Trophoblast cell (in vitro differentiated cells and primary cell): ENCODE measurements around the gene TBX15.

ENCODE experiments used
- DNase-seq, 2 donors: peaks; one replicate each; pipeline ENCODE4 v3.0.0-alpha.2; 2016
- H2AFZ ChIP-seq: 2 replicates; pipeline ENCODE4 v1.6.1; 2013; ENCODE audit warnings: low read length, moderate library complexity, mild to moderate bottlenecking; ENCODE audit not compliant: insufficient read depth, poor library complexity
- H2AK5ac ChIP-seq: 2 replicates; pipeline ENCODE4 v1.6.1; 2013; ENCODE audit warnings: mild to moderate bottlenecking, low read length
- H2BK120ac ChIP-seq: 2 replicates; pipeline ENCODE4 v1.6.1; 2013; ENCODE audit warnings: low read length, mild to moderate bottlenecking, moderate library complexity; ENCODE audit not compliant: insufficient read depth, poor library complexity
- H2BK12ac ChIP-seq: 2 replicates; pipeline ENCODE4 v1.6.1; 2013; ENCODE audit warnings: mild to moderate bottlenecking, low read length, moderate library complexity
- H2BK5ac ChIP-seq: 2 replicates; pipeline ENCODE4 v1.6.1; 2013; ENCODE audit warnings: low read length, low read depth, moderate library complexity, mild to moderate bottlenecking; ENCODE audit not compliant: poor library complexity
- H3K14ac ChIP-seq: 2 replicates; pipeline ENCODE4 v1.6.1; 2013; ENCODE audit warnings: mild to moderate bottlenecking, low read length
- H3K18ac ChIP-seq: 2 replicates; pipeline ENCODE4 v1.6.1; 2013; ENCODE audit warnings: mild to moderate bottlenecking, low read length
- H3K23ac ChIP-seq: 2 replicates; pipeline ENCODE4 v1.6.1; 2013; ENCODE audit warnings: low read length
- H3K27ac ChIP-seq: 2 replicates; pipeline ENCODE4 v1.5.1; 2013; ENCODE audit warnings: low read depth, mild to moderate bottlenecking, inconsistent platforms, low read length, moderate library complexity
- H3K27me3 ChIP-seq: 2 replicates; pipeline ENCODE4 v1.6.1; 2013; ENCODE audit warnings: inconsistent platforms, mild to moderate bottlenecking, low read length, moderate library complexity; ENCODE audit not compliant: insufficient read depth
- H3K36me3 ChIP-seq, 2 experiments: 1 replicate in 1 of 2; 2 replicates in 1 of 2; pipeline ENCODE4 v1.6.1; 2013; ENCODE audit warnings: low read length in 2 of 2, mild to moderate bottlenecking in 2 of 2, moderate library complexity in 1 of 2; ENCODE audit not compliant: insufficient read depth in 2 of 2, control insufficient read depth in 1 of 2
- H3K4ac ChIP-seq: 2 replicates; pipeline ENCODE4 v1.6.1; 2013; ENCODE audit warnings: low read depth, mild to moderate bottlenecking, low read length, moderate library complexity
- H3K4me1 ChIP-seq, 2 experiments: 1 replicate in 1 of 2; 2 replicates in 1 of 2; pipeline ENCODE4 v1.6.1; 2013; ENCODE audit warnings: low read length in 2 of 2, mild to moderate bottlenecking in 2 of 2, moderate library complexity in 1 of 2; ENCODE audit not compliant: insufficient read depth in 2 of 2, control insufficient read depth in 1 of 2
- H3K4me2 ChIP-seq: 2 replicates; pipeline ENCODE4 v1.6.1; 2013; ENCODE audit warnings: inconsistent platforms, mild to moderate bottlenecking, low read length, moderate library complexity
- H3K4me3 ChIP-seq: 2 replicates; pipeline ENCODE4 v1.5.1; 2013; ENCODE audit warnings: mild to moderate bottlenecking, low read depth, low read length, inconsistent platforms
- H3K79me1 ChIP-seq: one replicate; pipeline ENCODE4 v1.6.1; 2013; ENCODE audit warnings: low read length
- H3K79me2 ChIP-seq: 2 replicates; pipeline ENCODE4 v1.6.1; 2013; ENCODE audit warnings: low read length, mild to moderate bottlenecking; ENCODE audit not compliant: control insufficient read depth, insufficient read depth, poor library complexity
- H3K9ac ChIP-seq: 2 replicates; pipeline ENCODE4 v1.6.1; 2013; ENCODE audit warnings: mild to moderate bottlenecking, low read length
- H3K9me3 ChIP-seq: 2 replicates; pipeline ENCODE4 v1.6.1; 2013; ENCODE audit warnings: low read depth, mild to moderate bottlenecking, control low read depth, inconsistent platforms, low read length; ENCODE audit not compliant: insufficient read depth
- H4K12ac ChIP-seq: 2 replicates; pipeline ENCODE4 v1.6.1; 2013; ENCODE audit warnings: low read depth, mild to moderate bottlenecking, low read length, moderate library complexity
- H4K8ac ChIP-seq: 2 replicates; pipeline ENCODE4 v1.6.1; 2013; ENCODE audit warnings: low read depth, mild to moderate bottlenecking, low read length, moderate library complexity
- H4K91ac ChIP-seq: one replicate; pipeline ENCODE4 v1.6.1; 2013; ENCODE audit warnings: low read depth, mild to moderate bottlenecking, low read length, moderate library complexity
- WGBS: extraction: QIAGEN DNeasy Blood & Tissue Kit; methylation state at CpG from one replicate; pipeline ENCODE4 v1.1.7; 2013; ENCODE audit warnings: missing lambda C conversion rate; ENCODE audit not compliant: insufficient read length, insufficient coverage; ENCODE audit errors: extremely low coverage; 5-methylcytosine and 5-hydroxymethylcytosine counted together

TBX15 gene

GRCh38 chr1:118947003-118947765 is 41.0 kb downstream of the TBX15 start:
- Histone ChIP-seq H4K8ac (no peak overlapping the region), H4K12ac (no peak overlapping the region), H3K18ac (no peak overlapping the region), H2BK120ac (no peak overlapping the region), H2AFZ (no peak overlapping the region), H2AK5ac (no peak overlapping the region), H3K79me2 (no peaks in the 10 kb centered on the region), H3K79me1 (no peaks in the 10 kb centered on the region), H3K14ac (no peak overlapping the region), H3K27ac (no peak overlapping the region), H3K4me3 (no peak overlapping the region), H2BK5ac (no peak overlapping the region), H2BK12ac (no peak overlapping the region), H4K91ac (no peak overlapping the region), H3K9me3 (no peaks in the 10 kb centered on the region), H3K36me3 (no peaks in the 10 kb centered on the region), H3K9ac (peak overlapping the region; percentile 51), H3K27me3 (no peaks in the 10 kb centered on the region), H3K4me1 (no peaks in the 10 kb centered on the region), H3K4me2 (no peak overlapping the region), H3K4ac (no peak overlapping the region), H3K23ac (no peak overlapping the region)
- WGBS, result no CpG with 5 or more reads among the region's 3 CpGs
- no peak for DNase-seq

GRCh38 chr1:118945489-118945888 is 42.7 kb downstream of the TBX15 start:
- H2BK120ac ChIP-seq, result no peak overlapping the region
- no peaks in the 10 kb centered on the region for H3K4me1 ChIP-seq
- H2BK12ac ChIP-seq, result no peak overlapping the region
- H3K9me3 ChIP-seq, result no peaks in the 10 kb centered on the region
- no peaks in the 10 kb centered on the region for H3K27me3 ChIP-seq
- no peak overlapping the region for H3K14ac ChIP-seq
- H3K23ac ChIP-seq, result no peak overlapping the region
- no peak for DNase-seq
- no peak overlapping the region for H4K12ac ChIP-seq
- no peak overlapping the region for H3K4ac ChIP-seq
- no peak overlapping the region for H3K18ac ChIP-seq
- no CpG with 5 or more reads among the region's 1 CpG for WGBS
- no peak overlapping the region for H2AFZ ChIP-seq
- H3K4me3 ChIP-seq, result no peak overlapping the region
- no peaks in the 10 kb centered on the region for H3K36me3 ChIP-seq
- H4K8ac ChIP-seq, result no peak overlapping the region
- H3K9ac ChIP-seq, result no peak overlapping the region
- H3K27ac ChIP-seq, result no peak overlapping the region
- H3K79me2 ChIP-seq, result no peaks in the 10 kb centered on the region
- no peak overlapping the region for H2AK5ac ChIP-seq
- H3K79me1 ChIP-seq, result no peaks in the 10 kb centered on the region
- H4K91ac ChIP-seq, result no peak overlapping the region
- H3K4me2 ChIP-seq, result no peak overlapping the region
- no peak overlapping the region for H2BK5ac ChIP-seq

- H2BK5ac ChIP-seq, result no peak overlapping the region
- H3K14ac ChIP-seq, result no peak overlapping the region
- no peaks in the 10 kb centered on the region for H3K79me2 ChIP-seq
- no peaks in the 10 kb centered on the region for H3K27me3 ChIP-seq
- H3K4me2 ChIP-seq, result no peak overlapping the region
- no peak overlapping the region for H4K8ac ChIP-seq
- no peak for DNase-seq
- no peak overlapping the region for H2BK120ac ChIP-seq
- H4K91ac ChIP-seq, result no peak overlapping the region
- H2AK5ac ChIP-seq, result no peak overlapping the region
- no peak overlapping the region for H3K23ac ChIP-seq
- no peaks in the 10 kb centered on the region for H3K9me3 ChIP-seq
- H2BK12ac ChIP-seq, result no peak overlapping the region
- H3K9ac ChIP-seq, result no peak overlapping the region
- no peaks in the 10 kb centered on the region for H3K79me1 ChIP-seq
- WGBS, result no CpG with 5 or more reads among the region's 4 CpGs
- no peak overlapping the region for H4K12ac ChIP-seq
- no peak overlapping the region for H3K27ac ChIP-seq
- no peak overlapping the region for H3K4ac ChIP-seq
- no peak overlapping the region for H2AFZ ChIP-seq
- no peak overlapping the region for H3K4me3 ChIP-seq
- no peaks in the 10 kb centered on the region for H3K36me3 ChIP-seq
- H3K4me1 ChIP-seq, result no peaks in the 10 kb centered on the region
- no peak overlapping the region for H3K18ac ChIP-seq
These were observed 43.6 kb downstream of the TBX15 start for GRCh38 chr1:118944546-118944945.

- no peak overlapping the region for H3K14ac ChIP-seq
- H3K4ac ChIP-seq, result no peak overlapping the region
- no peak overlapping the region for H3K18ac ChIP-seq
- no peak overlapping the region for H3K9ac ChIP-seq
- no peaks in the 10 kb centered on the region for H3K4me1 ChIP-seq
- H3K4me2 ChIP-seq, result no peak overlapping the region
- H3K4me3 ChIP-seq, result no peak overlapping the region
- no CpG with 5 or more reads among the region's 2 CpGs for WGBS
- H2BK12ac ChIP-seq, result no peak overlapping the region
- DNase-seq, result peak in 1 of 2 donors; percentile 19
- H3K9me3 ChIP-seq, result no peaks in the 10 kb centered on the region
- no peak overlapping the region for H2AK5ac ChIP-seq
- H3K79me2 ChIP-seq, result no peaks in the 10 kb centered on the region
- no peak overlapping the region for H4K12ac ChIP-seq
- H2AFZ ChIP-seq, result no peak overlapping the region
- H2BK120ac ChIP-seq, result no peak overlapping the region
- no peak overlapping the region for H3K23ac ChIP-seq
- H3K36me3 ChIP-seq, result no peaks in the 10 kb centered on the region
- H2BK5ac ChIP-seq, result no peak overlapping the region
- no peaks in the 10 kb centered on the region for H3K27me3 ChIP-seq
- no peak overlapping the region for H4K91ac ChIP-seq
- H4K8ac ChIP-seq, result no peak overlapping the region
- H3K27ac ChIP-seq, result no peak overlapping the region
- H3K79me1 ChIP-seq, result no peaks in the 10 kb centered on the region
These were observed 44.0 kb downstream of the TBX15 start for GRCh38 chr1:118944133-118944532.
